A549 (cell line): ENCODE measurements around the gene DIS3L2.

Experiments
- CBX8 ChIP-seq: fragments of 200-600 bp; sonication (generic); IDR thresholded peaks from 2 replicates; pipeline ENCODE4 v1.6.1; 2016
- CEBPB ChIP-seq, 2 experiments: fragments of >200 bp in 1 of 2; sonication (Bioruptor Twin) in 1 of 2; formaldehyde crosslinking in 1 of 2; IDR thresholded peaks; 2 replicates each; pipeline ENCODE4 v1.6.1; 2012 to 2016
- CTCF ChIP-seq: fragments of >200 bp; sonication (Bioruptor Twin); formaldehyde crosslinking; IDR thresholded peaks from 3 replicates; pipeline ENCODE4 v1.5.1; 2016
- EP300 ChIP-seq, 2 experiments: fragments of >200 bp; sonication (Bioruptor Twin); formaldehyde crosslinking; IDR thresholded peaks; 2 replicates in 1 of 2; 3 replicates in 1 of 2; pipeline ENCODE4 v1.6.1; 2016 to 2017
- FOSB ChIP-seq: fragments of 250-450 bp; sonication (Bioruptor Pico); IDR thresholded peaks from 2 replicates; pipeline ENCODE4 v1.5.0; 2020; ENCODE audit warnings: mild to moderate bottlenecking, moderate library complexity
- REST ChIP-seq: fragments of 200-600 bp; sonication (generic); IDR thresholded peaks from 2 replicates; pipeline ENCODE4 v1.6.1; 2016; ENCODE audit warnings: antibody characterized with exemption, mild to moderate bottlenecking, moderate library complexity

- TF ChIP-seq CTCF (no peak), CBX8 (no peak), FOSB (no peak), REST (no peak), EP300 (IDR thresholded peaks at IDR 0.05) (no peak), CEBPB (IDR thresholded peaks at IDR 0.05) (no peak)
These were observed 392.6 kb downstream of the DIS3L2 start for GRCh38 chr2:232354069-232354468.
